ENCODE results near the gene MAGI2. TPM values are rescaled to one million over a fixed set of nuclear protein-coding genes. Genes with fewer than 3 reads are reported as not detected.

The MAGI2 gene
- total RNA-seq, 1 experiment from 2014 or later, result 14.3 TPM

GRCh38 chr7:79180533-79180932 lies 272.9 kb downstream of the MAGI2 start:
- Mint-ChIP-seq H3K4me1 (peaks cover 9 to 14% of the 10 kb centered on the region in 2 experiments), H3K36me3 (ENCODE audit: insufficient read depth in 1 of 3, low read depth in 3 of 3) (peaks cover 2 to 26% (median 15%) of the 10 kb centered on the region in 3 experiments), H3K4me3 (no peak overlapping the region), H3K9me3 (peaks cover 16 to 19% of the 10 kb centered on the region in 2 experiments), H3K27ac (no peak overlapping the region), H3K27me3 (ENCODE audit: low read depth) (no peaks in the 10 kb centered on the region)
- H3K79me1 ChIP-seq (ENCODE audit: insufficient read depth, low read depth, low read length, poor library complexity, severe bottlenecking), result no peaks in the 10 kb centered on the region
- H3K18ac ChIP-seq (ENCODE audit: insufficient read length, low read depth, low read length), result no peak overlapping the region
- TF ChIP-seq, protein P1, sequence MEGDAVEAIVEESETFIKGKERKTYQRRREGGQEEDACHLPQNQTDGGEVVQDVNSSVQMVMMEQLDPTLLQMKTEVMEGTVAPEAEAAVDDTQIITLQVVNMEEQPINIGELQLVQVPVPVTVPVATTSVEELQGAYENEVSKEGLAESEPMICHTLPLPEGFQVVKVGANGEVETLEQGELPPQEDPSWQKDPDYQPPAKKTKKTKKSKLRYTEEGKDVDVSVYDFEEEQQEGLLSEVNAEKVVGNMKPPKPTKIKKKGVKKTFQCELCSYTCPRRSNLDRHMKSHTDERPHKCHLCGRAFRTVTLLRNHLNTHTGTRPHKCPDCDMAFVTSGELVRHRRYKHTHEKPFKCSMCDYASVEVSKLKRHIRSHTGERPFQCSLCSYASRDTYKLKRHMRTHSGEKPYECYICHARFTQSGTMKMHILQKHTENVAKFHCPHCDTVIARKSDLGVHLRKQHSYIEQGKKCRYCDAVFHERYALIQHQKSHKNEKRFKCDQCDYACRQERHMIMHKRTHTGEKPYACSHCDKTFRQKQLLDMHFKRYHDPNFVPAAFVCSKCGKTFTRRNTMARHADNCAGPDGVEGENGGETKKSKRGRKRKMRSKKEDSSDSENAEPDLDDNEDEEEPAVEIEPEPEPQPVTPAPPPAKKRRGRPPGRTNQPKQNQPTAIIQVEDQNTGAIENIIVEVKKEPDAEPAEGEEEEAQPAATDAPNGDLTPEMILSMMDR (conservative IDR thresholded peaks at IDR 0.05), result no peak
- H2BK20ac ChIP-seq (ENCODE audit: low read depth, low read length, poor library complexity, severe bottlenecking), result no peak overlapping the region
- H3K23me2 ChIP-seq (ENCODE audit: insufficient read length, low read depth, low read length, poor library complexity, severe bottlenecking), result no peaks in the 10 kb centered on the region
- no peak overlapping the region for H3K9ac ChIP-seq (ENCODE audit: extremely low read depth, insufficient read length, low read length)
- no peak overlapping the region for H3K4me2 ChIP-seq (ENCODE audit: insufficient read depth, insufficient read length, low read length)
- H2BK120ac ChIP-seq (ENCODE audit: low read depth, low read length, poor library complexity, severe bottlenecking), result no peak overlapping the region
- DNase-seq, result no peak
- H3K9me3 ChIP-seq (ENCODE audit: control insufficient read depth, low read depth, low read length), result no peaks in the 10 kb centered on the region
- no peak overlapping the region for H3T11ph ChIP-seq (ENCODE audit: low read length)
- H3K56ac ChIP-seq (ENCODE audit: insufficient read length, low read depth, low read length), result no peak overlapping the region
- H4K91ac ChIP-seq (ENCODE audit: insufficient read length, low read depth, low read length), result no peak overlapping the region
- H2AK5ac ChIP-seq (ENCODE audit: insufficient read length, low read length), result no peak overlapping the region
- H4K20me1 ChIP-seq (ENCODE audit: control insufficient read depth, insufficient read depth, insufficient read length), result no peaks in the 10 kb centered on the region
- H3K4ac ChIP-seq (ENCODE audit: low read depth, low read length), result no peak overlapping the region
- H2BK15ac ChIP-seq (ENCODE audit: low read depth, low read length), result no peak overlapping the region
- no CpG with 5 or more reads among the region's 2 CpGs for whole genome bisulfite sequencing (ENCODE audit: extremely low coverage, insufficient read length, low lambda C conversion rate)
- H3K79me2 ChIP-seq (ENCODE audit: insufficient read depth, low read length), result no peaks in the 10 kb centered on the region
- H3K27me3 ChIP-seq (ENCODE audit: insufficient read depth, low read length), result no peaks in the 10 kb centered on the region
- no peak overlapping the region for H2BK5ac ChIP-seq (ENCODE audit: insufficient read length, low read length)
- H2AFZ ChIP-seq (ENCODE audit: low read length), result no peak overlapping the region
- H3K27ac ChIP-seq (ENCODE audit: insufficient read length, low read depth, low read length), result no peak overlapping the region
- H2BK12ac ChIP-seq (ENCODE audit: insufficient read length, low read depth, low read length), result no peak overlapping the region
- H3K23ac ChIP-seq (ENCODE audit: insufficient read length, low read depth, low read length), result no peak overlapping the region
- H4K5ac ChIP-seq (ENCODE audit: insufficient read length, low read depth, low read length), result no peak overlapping the region
- no peak overlapping the region for H4K8ac ChIP-seq (replicated peaks; ENCODE audit: insufficient read length, low read depth, low read length)
- no peak overlapping the region for H3K14ac ChIP-seq (ENCODE audit: insufficient read depth, low read length)
- no peaks in the 10 kb centered on the region for H3K4me1 ChIP-seq (ENCODE audit: insufficient read depth, low read length)
